Measurements from ENCODE around the gene CCBE1.
"Not testable (repeated sequence)": the region's sequence is repeated elsewhere in the genome, so short reads cannot be mapped to it uniquely, and the experiment has no call there.

The CCBE1 gene

DNA sequence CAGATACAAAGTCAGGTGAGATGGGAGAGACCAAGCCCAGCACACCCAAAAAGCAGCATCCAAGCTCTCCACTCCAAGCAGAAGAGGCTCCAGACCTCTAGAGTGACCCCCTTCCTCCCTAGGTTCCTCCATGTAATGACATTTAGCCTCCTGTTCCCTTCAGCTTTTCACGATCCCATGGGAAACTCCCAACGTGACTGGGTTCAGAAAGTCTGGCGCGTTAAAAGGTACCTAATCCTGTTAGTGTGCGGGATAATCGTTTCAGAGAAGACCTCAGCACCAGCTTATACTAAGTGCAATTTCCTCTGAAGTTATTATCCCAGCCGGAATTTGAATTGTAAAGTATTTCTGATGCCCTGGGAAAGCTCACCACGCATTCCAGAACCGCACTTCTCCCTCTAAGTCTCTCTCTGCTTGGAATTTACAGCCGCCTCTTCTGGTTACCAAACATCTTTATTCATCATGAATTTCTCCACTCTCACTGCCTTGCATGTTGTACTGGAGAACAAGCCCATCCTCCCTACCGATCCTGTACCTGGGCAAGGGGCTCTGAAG lies 46.9 kb downstream of the CCBE1 start:
- no peak for DNase-seq

DNA sequence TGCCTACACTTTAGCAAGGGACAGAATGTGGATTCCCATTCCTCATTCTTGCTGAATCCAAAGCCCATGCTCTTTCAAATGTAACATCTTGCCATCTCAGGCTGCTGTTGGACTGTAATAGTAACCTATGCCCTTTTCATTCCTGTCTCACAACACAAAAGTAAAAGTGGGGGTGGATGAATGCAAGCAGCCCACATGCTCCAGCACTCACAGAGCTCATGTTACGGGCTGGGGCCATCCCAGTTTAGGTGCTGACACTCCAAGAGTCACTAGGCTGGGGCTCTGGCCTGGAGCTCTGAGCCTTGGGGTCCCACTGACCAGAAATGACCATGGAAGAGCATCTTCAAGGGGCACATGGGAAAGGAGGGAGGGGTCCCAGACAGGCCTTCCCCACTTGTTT lies 47.6 kb downstream of the CCBE1 start:
- no peak for DNase-seq

GRCh38 chr18:59648469-59648868 lies 48.8 kb downstream of the CCBE1 start:
- not testable (repeated sequence) for DNase-seq

DNA sequence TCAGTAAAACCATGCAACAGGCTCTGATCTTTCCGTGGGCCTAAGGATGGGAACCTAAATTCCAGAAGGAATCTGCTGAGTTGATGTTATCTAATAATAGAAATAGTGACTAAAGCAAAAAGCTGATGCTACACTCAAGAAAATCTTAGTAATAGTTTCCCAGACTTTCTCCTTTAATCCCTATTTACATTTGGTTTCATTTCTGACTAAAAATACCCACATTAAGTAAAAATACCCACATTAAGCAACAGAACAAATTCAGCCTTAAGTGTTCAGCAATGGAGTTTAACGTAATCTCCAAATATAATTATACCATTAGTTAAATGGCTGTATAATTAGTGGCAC lies 50.3 kb downstream of the CCBE1 start:
- DNase-seq: no peak

GRCh38 chr18:59646228-59646962 lies 50.8 kb downstream of the CCBE1 start:
- no peak for DNase-seq

GRCh38 chr18:59643740-59644139 lies 53.5 kb downstream of the CCBE1 start:
- no peak for DNase-seq

DNA sequence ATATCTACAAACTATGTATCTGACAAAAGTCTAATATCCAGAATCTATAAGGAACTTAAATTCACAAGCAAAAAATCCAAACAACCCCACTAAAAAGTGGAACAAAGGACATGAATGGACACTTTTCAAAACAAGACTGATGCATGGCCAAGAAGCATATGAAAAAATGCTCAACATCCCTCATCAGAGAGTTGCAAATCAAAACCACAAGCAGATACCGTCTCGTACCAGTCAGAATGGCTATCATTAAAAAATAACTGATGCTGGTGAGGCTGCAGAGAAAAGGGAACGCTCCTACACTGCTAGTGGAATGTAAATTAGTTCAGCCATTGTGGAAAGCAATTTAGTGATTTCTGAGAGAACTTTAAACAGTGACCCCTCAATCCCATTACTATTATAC lies 56.5 kb downstream of the CCBE1 start:
- DNase-seq: no peak

DNA sequence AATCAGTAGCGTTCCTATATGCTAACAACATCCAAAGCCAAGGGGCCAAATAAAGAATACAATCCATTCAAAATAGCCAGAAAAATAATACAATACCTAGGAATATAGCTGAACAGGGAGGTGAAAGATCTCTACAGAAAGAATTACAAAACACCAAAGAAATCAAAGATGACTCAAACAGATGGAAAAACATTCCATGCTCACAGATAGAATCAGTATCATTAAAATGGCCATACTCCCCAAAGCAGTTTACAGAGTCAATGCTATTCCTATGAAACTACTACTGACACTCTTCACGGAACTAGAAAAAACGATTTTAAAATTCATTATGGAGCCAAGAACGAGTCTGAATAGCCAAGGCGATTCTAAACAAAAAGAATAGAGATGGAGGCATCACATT lies 57.4 kb downstream of the CCBE1 start:
- no peak for DNase-seq

DNA sequence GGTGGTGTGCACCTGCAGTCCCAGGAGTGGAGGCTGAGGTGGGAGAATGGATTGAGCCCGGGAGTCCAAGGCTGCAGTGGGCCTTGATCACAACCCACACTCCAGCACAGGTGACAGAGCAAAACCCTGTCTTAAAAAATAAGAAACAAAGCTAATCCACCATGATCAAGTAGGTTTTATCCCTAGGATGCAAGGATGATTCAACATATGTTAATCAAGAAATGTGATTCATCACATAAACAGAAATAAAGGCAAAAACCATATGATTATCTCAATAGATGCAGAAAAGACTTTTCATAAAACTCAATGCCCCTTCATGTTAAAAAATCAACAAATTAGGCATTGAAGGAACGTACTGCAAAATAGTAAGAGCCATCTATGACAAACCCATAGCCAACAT lies 58.1 kb downstream of the CCBE1 start:
- no peak for DNase-seq

DNA sequence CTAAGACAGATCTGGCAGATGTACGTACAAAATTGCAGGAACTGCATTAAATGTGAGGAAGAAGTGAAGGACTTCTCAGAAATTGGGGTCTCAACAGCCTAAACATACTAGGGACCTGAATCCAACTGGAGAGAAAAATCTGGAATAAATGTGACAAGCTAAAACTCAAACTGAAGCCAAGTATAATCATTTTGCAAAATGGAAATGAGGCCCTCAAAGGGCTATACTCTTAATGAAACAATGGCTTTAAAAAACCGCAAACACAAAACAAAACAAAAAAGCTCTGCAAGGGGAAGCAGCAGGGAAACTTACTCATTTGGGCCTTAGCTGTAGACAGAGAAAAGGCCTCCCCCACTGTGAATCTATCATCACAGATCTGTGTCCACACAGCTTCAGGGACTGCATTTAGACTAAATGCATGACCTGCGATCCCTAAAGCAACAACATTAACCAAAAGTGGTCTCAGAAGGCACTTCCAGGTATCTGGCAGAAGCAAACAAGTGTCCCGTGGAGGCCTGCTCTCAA lies 63.2 kb downstream of the CCBE1 start:
- no peak for DNase-seq

- no peak for DNase-seq
Measured at GRCh38 chr18:59633317-59633716, 63.9 kb downstream of the CCBE1 start.

- DNase-seq: no peak
Measured at GRCh38 chr18:59631583-59632181, 65.5 kb downstream of the CCBE1 start.

DNA sequence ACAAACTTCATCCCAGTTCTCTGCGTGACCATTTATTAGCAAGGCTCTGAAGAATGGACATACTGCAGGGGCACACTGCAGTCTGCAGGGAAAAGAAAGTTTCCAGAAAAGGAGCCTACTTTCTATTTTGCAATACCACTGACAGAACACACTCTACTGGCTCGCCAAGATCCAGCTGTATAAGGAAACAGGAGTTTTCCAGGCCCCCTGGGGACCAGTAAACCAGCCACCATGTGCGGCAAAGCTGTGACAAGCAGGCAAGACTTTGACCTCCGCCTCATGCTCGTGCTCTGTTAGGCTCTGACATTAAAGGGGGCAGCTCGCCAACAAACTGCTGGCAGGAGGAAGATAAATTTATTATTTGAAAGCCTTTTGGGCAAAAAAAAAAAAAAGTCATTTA lies 67.3 kb downstream of the CCBE1 start:
- DNase-seq: no peak

DNA sequence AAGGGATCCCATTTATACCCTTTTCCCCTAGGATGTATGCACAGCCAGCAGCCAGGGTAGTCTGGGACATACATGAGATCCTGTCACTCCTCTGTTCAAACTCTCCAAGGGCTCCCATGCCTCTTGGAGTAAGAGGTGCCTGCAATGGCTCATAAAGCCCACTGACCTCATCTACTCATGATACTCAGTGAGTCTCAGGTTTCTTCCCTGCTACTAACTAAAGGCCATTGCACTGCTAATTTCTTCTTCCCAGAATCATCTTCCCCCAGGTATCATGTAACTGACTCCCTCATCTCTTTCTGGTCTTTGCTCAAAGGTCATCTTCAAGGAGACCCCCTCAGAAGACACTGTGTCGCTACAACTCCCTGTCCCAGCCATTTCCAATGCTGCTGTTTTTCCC lies 68.2 kb downstream of the CCBE1 start:
- DNase-seq: no peak

- no peak for DNase-seq
Measured at GRCh38 chr18:59627414-59627813, 69.8 kb downstream of the CCBE1 start.

GRCh38 chr18:59624369-59624765 lies 72.9 kb downstream of the CCBE1 start:
- no peak for DNase-seq

DNA sequence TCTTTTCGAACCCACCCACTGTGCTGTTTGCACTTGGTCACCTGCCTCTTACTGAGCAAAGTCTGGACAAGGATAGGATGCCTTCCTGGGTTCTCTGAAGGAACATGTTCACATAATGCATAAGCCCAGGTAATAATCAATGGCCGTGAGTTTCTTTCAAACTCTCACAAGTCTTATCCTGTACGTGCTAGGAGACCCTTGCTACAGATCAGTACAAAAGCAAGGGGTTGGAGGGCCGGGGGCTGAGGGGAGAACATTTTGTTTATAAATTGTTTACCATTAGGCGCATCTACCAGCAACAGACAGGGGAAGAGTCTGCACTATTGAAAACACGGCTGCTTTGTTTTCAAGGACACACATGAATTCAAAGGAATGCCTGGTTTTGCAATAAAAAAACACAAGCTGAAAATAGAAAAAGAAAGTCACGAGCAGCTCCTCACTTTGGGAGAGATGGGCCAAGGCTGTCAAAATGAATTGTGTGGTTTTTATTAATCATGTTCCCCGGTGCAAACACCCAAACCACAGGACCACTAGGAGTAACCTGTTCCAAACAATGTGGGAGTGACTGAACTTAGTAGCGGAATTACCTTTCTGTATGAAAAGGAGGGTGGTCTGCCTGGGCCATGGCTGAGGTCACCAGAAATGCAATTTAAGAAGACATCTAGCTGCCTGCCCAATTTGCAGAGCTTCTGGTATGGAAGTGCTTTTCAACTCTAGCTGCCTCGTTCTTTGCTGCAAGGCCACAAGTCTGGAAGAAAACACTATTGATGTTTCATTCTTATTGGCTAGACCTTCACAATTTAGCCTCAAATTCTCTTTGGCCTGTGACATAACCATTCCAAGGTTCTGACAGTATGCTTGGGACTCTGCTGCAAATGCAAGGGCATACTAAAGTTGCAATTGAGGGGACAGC lies 73.5 kb downstream of the CCBE1 start:
- DNase-seq: no peak

- no peak for DNase-seq
Measured at GRCh38 chr18:59621027-59621426, 76.2 kb downstream of the CCBE1 start.

- no peak for DNase-seq
Measured at GRCh38 chr18:59620381-59620780, 76.8 kb downstream of the CCBE1 start.

- no peak for DNase-seq
Measured at GRCh38 chr18:59619816-59620215, 77.4 kb downstream of the CCBE1 start.

GRCh38 chr18:59617468-59617932 lies 79.7 kb downstream of the CCBE1 start:
- no peak for DNase-seq

DNA sequence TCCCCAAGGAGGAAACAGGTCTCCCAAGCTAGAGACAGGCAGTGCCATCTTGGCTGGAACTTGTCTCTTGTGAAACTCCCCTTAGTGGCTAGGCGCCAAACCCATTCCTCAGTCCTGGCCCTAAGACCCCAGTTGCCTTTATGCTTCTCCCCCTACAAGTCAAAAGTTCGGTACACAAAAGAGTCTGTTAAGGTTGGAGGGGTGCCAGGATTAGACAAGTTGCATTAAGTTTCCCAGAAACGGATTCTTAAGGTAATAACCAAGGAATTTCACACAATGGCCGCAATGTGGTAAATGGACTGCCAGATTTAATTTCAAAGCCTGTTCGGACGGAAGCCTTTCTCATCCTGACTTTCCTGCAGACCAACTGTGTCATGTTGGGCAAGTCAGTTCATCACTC lies 80.7 kb downstream of the CCBE1 start:
- DNase-seq: no peak

DNA sequence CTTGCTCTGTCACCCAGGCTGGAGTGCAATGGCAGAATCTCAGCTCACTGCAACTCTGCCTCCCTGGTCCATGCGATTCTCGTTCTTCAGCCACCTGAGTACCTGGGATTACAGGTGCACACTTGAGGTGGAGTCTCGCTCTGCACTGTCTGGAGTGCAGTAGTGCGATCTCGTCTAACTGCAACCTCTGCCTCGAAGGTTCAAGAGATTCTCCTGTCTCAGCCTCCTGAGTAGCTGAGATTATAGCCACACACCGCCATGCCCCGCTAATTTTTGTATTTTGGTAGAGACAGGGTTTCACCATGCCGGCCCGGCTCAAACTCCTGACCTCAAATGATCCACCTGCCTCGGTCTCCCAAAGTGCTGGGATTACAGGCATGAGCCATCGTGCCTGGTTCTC lies 83.3 kb downstream of the CCBE1 start:
- DNase-seq: no peak

Data from stimulated activated naive CD4-positive, alpha-beta T cell treated with Interleukin-2 at 50 U/mL for 16 hours (primary cell).